Dermis microvascular lymphatic vessel endothelial cell (primary cell): ENCODE data around the gene MAML3. TPM values are rescaled to one million over a fixed set of nuclear protein-coding genes. Genes with fewer than 3 reads are reported as not detected.

ENCODE experiments used
- DNase-seq, 2 donors: peaks; one replicate each; pipeline versions ENCODE4 v3.0.0 to v3.0.0-alpha.2; 2010; ENCODE audit warnings: low read depth in 2 of 2
- total RNA-seq: library from RNA; depleted of rRNA; stranded (reverse); fragments of >200 nt; gene quantifications from 2 replicates; pipeline ENCODE4 v1.2.1, GENCODE V29; 2014

Gene MAML3
- total RNA-seq, 1 donor from 2014 or later, result 4.4 TPM

DNA sequence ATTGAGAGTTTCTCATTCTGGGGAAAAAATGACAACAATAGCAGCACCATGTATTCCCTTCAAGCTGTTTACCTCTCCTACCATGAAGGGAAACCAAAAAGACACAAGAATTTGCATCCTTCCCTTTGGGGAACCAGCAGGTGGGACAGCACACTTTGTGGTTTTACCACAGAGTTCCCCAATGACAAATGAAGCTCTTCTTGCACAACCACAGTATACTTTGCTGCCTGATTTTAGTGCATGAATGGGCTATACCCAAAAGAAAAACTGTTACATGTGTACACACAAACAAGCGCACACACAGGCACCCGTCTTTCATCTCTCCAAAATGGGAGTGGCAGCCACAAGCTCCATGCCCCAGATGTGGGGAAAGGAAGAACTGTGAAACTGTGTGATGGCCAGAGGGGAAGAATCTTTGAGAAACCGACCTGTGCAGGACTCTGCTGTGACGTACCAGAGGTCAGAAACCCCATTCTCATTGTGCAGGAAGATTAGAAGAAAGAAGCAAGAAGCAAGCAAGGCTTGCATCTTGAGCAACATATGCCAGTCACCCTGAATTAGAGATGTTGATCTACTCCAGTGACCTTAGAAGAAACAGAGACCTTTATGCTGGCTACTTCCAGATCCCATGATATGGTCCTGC, 2.7 kb upstream of the MAML3 start:
- DNase-seq, result no peak

DNA sequence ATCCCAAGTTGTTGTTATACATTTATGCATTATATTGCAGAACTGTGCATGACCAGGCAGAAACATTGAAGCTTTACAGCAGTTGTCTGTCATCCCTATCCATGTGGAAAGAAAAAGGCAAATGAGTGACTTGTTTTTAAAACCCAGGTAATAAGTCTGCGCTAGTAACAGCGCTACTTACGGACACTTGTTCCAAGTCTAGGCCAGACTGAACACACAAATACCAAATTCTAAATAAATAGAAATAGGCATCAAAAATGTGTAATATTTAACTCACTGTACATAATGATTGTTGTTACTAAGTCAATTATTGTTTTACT, 548 bp upstream of the MAML3 start:
- DNase-seq, result no peak

DNA sequence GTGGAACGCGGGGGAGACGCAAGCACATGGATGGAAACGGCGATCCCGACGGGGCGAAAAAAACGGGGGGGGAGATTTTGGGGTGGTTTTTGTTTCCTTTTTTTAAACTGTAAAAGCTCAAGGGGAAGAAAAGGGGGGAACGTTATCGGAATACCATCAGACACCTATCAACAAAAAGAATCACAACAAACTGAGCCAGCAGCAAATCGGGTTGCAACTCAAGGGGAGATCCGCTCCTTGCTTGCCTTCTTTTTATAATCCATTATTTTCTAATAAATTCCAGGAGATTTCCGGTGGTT, 616 bp downstream of the MAML3 start:
- no peak for DNase-seq

DNA sequence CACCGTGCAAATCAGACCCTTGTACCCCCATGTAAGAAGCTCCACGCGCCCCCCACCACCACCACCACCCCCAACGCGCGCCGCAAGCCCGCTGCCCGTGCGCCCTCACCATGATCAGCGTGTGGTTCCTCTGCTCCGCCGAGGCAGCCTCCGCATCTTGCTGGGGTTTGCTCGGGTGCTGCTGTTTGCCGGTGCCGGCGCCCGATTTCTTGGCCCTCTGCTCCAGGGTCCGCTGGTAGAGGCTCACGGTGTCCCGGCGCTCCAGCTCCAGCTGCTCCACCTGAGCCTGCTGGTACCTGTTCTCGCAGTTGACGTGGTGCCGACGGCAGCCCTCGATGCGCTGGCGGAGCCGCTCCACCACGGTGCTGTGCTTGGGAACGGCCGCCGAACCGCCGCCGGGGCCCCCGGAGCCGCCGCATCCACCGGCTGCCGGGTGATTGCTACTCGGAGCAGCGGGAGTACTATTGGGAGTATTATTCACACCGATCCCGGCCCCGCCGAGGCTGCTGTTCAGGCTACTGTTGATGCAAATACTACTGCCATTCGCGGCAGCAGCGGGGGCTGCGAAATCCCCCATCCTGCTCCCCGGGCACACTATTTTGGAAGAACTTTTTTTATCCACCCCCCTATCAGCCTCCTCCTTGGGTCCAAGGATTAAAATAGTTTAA, 1.1 kb downstream of the MAML3 start:
- DNase-seq, result peak in 1 of 2 donors; percentile 68

DNA sequence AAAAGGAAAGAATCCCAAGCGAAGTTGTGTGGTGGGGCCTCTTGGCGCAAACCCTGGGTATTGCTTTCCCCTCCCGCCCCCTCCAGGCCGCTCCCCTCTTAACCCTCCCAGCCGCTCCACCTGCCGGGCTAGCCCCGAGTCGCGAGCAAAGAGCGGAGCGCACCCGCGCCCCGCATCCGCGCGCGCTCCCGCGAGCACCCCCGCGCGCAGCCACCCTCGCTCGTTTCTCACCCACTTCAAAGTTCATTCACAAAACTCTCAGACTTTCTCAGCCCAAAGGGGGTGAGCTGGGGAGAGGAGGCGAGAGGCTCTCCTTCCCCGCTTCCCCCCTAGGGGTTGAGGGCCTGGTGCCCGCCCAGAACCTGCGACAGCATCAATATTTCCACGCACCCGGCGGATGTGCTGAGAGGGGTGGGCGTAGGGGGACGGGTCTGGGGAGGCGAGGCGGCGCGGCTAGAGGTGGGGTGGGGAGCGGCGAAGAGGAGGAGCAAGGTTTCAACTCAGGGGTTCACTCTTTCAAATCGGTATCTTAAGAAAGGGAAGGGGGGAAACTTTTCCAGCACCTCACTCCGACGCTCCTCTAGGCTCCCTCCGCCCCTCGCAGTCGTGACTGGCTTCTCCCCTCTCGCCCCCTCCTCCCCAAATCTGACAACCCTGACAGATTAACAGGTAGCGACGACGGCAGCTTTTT, 1.8 kb downstream of the MAML3 start:
- no peak for DNase-seq

DNA sequence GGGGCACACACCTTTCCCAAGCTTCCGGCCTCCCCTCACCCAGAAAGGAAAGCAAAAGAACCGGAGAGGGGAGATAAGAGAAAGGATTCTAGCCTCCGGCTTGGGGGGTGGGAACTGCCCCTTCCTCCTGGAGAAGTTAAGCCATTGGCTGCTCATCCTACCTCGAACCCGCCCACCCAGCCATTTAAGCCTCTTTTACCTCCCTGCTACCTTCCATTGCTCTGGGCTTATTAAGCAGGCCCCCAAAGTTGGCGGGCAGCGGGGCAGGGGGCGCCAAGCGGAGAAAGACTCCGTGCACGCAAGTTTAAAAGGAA, 2.3 kb downstream of the MAML3 start:
- DNase-seq, result peak; percentile 90 to 96

DNA sequence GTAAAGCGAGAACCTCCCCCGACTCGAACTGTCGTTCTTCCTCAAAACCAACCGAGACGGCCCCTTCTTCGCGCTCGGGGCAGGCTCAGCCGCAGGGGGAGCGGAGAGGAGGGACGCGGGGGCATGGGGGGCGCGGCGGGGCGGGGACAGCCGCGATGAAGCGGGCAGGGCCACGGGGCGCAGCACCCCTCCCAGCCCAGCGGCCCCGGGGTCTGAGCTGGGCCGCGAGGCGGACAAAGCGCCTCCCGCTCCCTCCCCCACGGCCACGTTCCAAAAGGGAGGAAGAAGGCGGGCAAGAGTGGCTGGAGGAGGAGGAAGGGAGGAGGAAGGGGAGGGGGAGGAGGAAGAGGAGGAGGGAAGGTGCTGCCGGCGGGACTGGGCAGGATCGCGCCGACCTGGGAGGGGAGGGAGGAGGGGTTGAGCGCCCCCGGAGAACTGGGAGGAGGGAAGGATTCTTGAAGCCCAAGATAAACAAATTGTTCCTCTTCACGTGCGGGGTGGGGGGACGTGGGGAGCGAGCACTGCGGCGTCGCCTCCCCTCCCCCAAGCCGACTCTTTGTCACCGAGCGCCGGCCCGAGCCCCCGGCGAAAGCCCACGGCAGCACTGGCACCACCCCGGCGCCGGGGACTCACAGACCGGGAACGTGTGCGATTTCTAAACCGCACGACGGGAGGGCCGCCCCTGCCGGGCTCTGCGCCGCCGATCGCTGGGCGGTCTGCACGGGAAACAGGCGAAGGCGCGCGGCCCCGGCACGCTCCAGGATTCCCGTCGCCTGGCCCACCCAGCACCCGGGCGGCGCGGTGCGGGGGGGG, 2.9 kb downstream of the MAML3 start:
- peak; percentile 89 to 96 for DNase-seq

DNA sequence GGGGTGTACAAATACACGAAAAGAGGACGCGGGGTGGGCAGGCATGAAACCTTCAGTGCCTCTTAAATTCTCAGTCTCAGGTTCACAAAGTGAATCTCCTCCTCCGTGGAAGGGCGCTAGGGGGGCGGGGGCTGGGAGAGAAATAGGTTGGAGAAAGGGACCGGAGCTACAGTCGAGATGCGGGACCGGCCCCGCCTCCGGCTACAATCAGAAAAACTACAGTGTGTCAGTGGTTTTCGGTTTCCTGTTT, 3.4 kb downstream of the MAML3 start:
- DNase-seq, result no peak

DNA sequence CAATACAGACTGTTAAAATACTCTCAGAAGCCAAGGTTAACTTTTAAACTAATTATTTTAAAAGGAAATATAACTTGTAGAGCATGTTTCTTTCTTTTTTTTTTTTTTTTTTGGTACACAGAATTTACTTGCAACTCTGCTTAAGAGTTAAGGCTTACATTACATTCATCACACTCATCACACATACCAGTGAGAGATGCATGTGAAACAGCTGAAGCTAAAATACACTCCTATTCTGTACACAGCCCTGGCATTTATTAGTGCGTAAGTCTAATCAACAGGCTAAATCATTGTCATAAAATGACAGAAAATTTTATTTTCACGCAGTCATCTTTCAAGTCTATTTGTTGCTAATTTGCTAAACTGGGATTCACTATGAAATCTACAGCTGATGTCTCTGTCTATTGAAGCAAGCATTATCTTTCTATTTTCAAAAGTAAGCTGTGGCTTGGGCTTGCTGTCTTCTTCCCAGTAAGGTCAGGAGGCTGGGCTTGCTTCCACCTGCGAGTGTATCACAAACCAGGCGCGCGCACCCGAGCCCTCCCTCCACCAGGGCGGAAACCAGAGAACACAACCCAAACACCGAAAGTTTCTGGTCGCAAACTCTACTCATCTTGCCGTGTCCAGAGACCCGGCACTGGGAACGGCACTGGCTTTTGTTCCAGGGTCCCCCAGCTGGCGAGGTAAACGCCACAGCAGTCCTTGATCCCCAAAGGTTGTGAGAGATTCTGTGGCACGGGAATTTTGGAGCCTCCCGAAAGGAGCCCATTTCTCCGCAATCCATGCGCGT, 3.9 kb downstream of the MAML3 start:
- DNase-seq, result peak in 1 of 2 donors; percentile 72

DNA sequence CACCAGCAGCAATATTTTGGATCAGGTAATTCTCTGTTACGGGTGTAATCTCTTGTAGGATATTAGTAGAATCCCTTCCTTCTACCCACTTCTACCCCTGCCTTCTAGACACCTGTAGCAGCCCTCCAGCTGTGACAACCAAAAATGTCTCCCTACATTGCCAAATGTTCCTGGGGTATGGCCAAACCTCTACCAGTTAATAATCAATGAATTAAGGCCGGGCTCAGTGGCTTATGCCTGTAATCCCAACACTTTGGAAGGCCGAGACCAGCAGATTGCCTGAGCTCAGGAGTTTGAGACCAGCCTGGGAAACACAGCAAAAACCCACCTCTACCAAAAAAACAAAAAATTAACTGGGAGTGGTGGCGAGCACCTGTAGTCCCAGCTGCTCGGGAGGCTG, 9.9 kb downstream of the MAML3 start:
- DNase-seq, result no peak

DNA sequence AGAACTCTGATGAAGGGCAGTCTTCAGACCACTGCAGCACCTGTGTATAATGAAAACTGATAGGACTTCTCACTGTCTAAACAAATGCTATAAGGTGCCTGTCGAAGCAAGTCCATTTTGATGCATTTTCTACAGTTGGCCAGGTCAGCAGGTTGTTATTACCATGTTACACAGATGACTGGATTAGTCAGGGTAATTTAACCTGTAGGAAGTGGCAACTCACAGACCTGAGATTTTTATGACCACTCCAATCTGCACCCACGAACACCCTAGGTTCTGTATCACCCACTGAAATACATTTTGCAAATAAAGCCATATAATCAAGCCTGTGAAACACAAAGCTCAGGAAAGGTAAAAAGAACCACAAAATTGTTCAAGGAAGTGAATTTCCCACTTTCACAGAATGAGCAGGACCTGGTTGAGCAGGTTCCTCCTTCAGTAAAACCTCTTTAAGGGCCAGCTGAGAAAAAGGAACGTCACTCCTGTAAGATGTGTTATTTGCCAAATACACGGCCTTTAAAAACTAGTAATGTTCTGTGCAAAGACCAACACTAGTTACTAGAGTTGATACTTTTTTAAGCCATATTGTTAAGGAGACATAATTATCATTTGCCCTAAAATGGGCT, 12.7 kb downstream of the MAML3 start:
- no peak for DNase-seq

DNA sequence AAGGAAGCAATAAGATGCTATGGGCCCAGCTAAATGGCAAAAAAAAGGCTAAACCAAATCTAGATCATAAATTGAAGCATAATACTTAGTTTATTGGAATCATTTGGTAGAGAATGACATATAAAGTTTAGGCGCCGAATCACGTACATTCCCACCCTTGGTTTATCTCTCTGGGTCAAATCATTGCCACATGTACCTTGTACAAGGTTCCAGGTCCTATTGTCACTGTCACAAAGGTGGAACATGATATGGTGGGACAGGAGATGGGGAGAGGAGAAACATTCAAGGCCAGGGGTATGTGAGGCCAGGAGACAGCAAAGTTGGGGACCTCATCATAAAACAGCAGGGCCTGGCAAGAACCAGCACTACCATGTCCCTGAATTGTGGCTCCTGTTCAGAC, 13.4 kb downstream of the MAML3 start:
- no peak for DNase-seq

DNA sequence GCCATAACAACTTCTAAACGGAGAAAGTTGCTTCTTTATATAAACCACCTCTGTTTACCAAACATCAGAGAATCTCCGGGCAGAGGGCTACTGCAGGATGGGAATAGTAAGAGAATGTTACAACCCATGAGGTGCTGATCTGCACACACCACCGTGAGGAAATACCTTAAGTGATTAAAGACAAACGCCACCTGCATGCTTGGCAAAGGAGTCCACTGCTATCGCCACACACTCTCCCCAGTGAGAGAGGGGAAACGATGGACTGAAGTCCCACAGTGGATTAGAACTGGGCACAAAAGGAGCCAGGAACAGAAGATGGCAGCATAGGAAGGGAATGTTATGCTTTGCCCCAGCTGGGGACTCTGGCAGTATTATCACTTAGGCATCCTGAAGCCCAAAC, 15.6 kb downstream of the MAML3 start:
- no peak for DNase-seq

DNA sequence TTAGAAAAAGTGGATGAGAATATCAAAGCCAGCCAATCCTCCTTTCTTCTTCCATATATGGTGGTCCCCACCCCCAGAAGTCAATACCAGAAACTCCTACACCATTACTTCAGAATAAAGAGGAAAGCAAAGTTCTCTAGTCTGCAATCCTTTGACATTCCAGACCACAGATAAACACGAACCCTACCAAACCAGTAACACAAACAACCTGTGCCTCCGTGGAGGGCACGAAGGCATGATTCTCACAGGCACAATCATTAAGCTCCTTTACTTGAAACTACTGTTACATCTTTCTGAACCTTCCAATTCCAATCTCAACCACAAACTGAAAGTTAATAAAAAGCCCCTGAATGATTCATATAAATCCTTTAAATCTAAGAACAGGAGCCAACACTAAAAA, 16.3 kb downstream of the MAML3 start:
- no peak for DNase-seq

DNA sequence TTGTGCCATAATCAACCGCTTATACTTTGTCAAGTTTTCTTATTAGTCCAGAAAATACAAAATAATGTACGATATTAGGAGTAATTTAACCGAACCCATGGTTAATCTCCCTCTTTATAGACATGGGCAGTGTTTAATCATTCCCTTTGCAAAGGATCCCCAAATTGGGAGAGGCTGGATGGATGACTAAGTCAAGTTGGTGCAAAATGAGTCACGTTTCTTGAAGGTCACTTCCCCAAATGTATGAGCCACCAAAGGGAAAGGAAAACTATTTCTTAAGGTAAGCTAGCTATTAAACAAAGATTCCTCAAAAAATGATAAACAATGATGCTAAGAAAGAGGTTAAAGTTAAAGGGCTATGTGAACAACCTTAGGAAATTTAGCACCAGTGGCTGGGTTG, 17.5 kb downstream of the MAML3 start:
- DNase-seq, result no peak

DNA sequence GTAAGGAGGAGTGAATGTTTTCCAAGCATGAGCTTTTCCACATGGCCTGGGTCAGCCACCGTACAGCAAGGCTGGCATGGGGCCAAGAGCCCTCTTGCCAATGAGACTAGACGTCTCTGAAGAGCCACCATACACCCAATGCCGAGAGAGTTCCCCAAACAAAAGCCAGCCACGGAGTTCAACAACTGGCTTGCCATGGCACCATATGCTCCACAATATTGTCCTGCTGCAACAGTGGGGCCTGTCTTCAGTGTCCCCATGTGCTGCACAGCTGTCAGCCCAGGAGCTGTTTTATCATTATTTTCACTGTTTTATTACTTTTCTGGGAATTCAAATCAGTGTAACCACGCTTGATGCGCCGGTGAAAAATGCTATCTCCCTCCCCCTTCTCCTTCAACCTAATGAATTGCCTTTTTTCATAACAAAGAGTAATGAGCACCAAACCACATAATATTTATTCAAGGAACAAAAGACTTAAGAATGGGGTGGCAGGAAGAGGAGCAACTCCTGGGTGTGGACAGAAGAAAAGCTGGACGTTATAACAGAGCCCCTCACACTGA, 18.4 kb downstream of the MAML3 start:
- DNase-seq, result peak in 1 of 2 donors; percentile 35

DNA sequence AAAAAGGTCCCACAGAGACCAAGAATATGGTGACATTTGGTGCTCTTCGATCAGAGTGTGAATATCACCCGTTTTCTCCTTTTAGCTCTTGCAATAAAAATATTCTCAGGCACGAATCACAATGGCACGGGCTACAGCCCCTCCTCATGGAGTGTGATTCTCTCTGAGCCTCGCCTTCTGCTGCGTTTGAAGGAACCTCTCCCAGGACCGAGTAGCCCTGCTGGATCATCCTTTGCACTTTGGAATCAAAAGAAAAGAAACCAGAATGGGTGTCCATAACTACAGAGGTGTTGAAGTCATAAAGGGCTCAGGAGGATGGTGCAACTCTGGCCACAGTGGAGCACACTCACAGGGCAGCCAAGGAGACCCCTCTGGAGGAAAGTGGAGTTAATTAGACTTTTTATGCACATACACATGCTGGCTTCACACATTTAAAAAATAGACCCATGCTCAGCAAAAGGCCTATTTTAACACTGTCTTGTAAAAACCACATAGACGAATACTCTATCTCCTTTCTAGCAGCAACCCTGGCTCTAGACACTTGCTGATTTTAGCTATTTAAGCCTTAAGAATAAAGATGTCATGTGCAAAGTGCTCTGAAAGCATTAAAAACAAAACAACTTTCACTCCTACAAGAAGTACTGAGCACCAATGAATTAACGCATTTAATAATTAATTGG, 19.1 kb downstream of the MAML3 start:
- no peak for DNase-seq

DNA sequence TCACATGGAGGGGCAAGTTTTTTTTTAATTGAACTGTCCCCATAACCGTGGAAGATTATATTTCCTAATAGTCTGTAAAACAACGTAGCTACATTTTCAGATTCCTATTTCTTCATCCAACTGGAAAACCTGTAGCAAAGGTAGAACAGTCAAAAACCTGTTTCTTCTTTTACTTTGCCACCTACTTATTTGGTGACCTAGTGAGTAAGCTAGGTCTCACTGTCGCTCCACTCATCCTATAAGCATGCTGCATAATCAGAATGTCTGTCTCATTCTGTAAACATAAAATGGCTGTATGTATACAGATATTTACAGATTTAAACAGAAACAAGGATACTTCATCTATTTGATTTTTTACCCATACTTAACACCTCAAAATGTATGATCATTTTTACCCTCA, 20.4 kb downstream of the MAML3 start:
- no peak for DNase-seq

DNA sequence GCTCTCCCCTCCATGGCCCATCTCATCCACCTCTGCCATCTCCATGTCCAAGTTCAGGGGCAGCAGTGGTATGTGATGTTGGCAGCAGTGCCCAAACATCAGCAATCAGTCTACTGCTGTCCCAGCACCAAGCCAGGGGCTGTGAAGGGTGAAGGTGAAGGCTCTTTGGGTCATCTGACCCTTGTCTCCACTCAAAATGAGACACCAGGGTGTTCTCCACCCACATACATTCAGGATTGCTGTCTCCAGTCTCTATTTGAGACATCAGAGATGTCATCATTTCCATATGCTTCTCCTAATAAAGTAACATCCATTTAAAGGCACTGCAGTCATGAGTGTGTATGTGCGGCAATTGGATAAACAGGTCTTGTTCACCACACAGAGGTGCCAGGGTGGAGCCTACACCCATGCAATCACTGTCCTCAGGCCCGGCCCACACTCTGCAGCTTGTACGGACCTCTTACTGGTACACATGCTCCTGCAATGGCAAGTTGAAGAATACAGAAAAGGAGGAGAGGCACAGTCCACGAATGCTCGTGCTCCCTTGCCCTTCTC, 22.2 kb downstream of the MAML3 start:
- DNase-seq, result no peak

DNA sequence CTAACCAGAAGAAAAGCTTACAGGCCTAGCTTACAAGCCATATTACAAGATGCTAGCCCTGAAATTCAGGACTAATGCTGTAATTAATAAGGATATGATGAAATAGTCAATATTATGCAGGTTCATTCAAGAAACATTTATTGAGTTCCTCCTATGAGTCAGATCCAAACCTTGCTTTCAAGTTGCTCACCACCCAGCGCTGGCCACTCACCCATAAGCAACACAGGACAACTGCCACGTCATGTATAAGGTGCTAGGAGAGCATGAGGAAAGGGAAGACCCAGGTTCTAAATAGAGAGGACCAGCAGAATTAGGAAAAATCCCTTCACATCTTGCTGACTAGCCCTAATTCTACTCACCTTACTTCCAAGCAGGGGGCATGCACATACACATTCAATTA, 23.3 kb downstream of the MAML3 start:
- peak in 1 of 2 donors; percentile 15 for DNase-seq
